ENCODE data around the gene MEFV. TPM values are rescaled to one million over a fixed set of nuclear protein-coding genes. Genes with fewer than 3 reads are reported as not detected.
A peak's percentile ranks its signal among the peaks of the same experiment; 100 is the strongest.
"Not testable (repeated sequence)": the region's sequence is repeated elsewhere in the genome, so short reads cannot be mapped to it uniquely, and the experiment has no call there.

The MEFV gene
- total and polyA plus RNA-seq, 2 of the 13 experiments (the other 11 are each of a cell fraction or from before 2014, with no cell fraction given), result 0.22 TPM; not detected in 1

- TF ChIP-seq SOX13 (IDR thresholded peaks at IDR 0.05), result not testable (repeated sequence)
- peak in 1 of 2 experiments; percentile 54; a peak in 2 of 4 replicates for TF ChIP-seq SOX13 (CRISPR knock-in tag; conservative IDR thresholded peaks at IDR 0.05 in 1 of 2, IDR thresholded peaks at IDR 0.05 in 1 of 2)
- TF ChIP-seq ZNF652 (CRISPR knock-in tag; IDR thresholded peaks at IDR 0.05; ENCODE audit: borderline replicate concordance, low read depth), result peak; percentile 14; the same call in 1 of the 2 replicates
- TF ChIP-seq RARA (CRISPR knock-in tag; IDR thresholded peaks at IDR 0.05), result peak; percentile 32
- 0 out of 2 replicates have a peak, but pooled peaks have one; percentile 21 for TF ChIP-seq SOX5 (CRISPR knock-in tag; IDR thresholded peaks at IDR 0.05; ENCODE audit: borderline replicate concordance)
Measured at GRCh38 chr16:3270718-3271117, 14.3 kb upstream of the MEFV start (continued).

- no TSS peak for BruUV-seq (replicated peaks)
- Histone ChIP-seq H3K27ac (ENCODE audit: extremely low read length, insufficient read depth, low read length) (peak overlapping the region; percentile 36), H3K9ac (ENCODE audit: insufficient read depth, low read depth, low read length) (no peak overlapping the region), H3K9me3 (ENCODE audit: low read length) (no peaks in the 10 kb centered on the region), H3K27me3 (ENCODE audit: control insufficient read depth in 1 of 2, insufficient read depth in 2 of 2, low read length in 2 of 2) (no peaks in the 10 kb centered on the region), H4K20me1 (ENCODE audit: insufficient read depth, low read length) (no peaks in the 10 kb centered on the region), H3K4me3 (replicated peaks in 1 of 3; ENCODE audit: insufficient read depth in 1 of 3, low read depth in 2 of 3, low read length in 3 of 3) (no peak overlapping the region), H3K4me2 (ENCODE audit: low read depth, low read length) (no peak overlapping the region), H3K36me3 (replicated peaks in 1 of 2; ENCODE audit: control insufficient read depth in 1 of 2, insufficient read depth in 2 of 2, low read length in 2 of 2) (no peaks in the 10 kb centered on the region), H3K4me1 (ENCODE audit: insufficient read depth, low read length) (peaks cover 58% of the 10 kb centered on the region), H2AFZ (ENCODE audit: low read length) (no peak overlapping the region), H3K79me2 (ENCODE audit: insufficient read depth, low read length) (no peaks in the 10 kb centered on the region)
- in situ Hi-C loops (cut with HindIII; ENCODE audit: extremely low pct_ligation_motif_present, low pct_unique_long_range_greater_than_20kb), result no loop called here
- no peak for DNase-seq (ENCODE audit: low spot score)
- intact Hi-C loops (cut with micrococcal nuclease; ENCODE audit: unreplicated experiment), result no loop called here
- FAIRE-seq, result no peak
- ATAC-seq, result no peak
- CTCF ChIA-PET (ENCODE audit: low intra/inter-chr PET ratio, low total read pairs), result no interaction called here
- WGBS (ENCODE audit: low lambda C conversion rate), result 67% methylated on average over 1 of the region's 1 CpG
- POLR2A ChIA-PET, result interaction anchor here (4.6 kb wide), 1 partner anchor 15 kb away, joined by 64 read pairs; the partner anchor contains the start of gene ZNF263
- no peak for TF ChIP-seq MAX (IDR thresholded peaks at IDR 0.05)
- 0 out of 2 replicates have a peak, but pooled peaks have one; percentile 14 for TF ChIP-seq KDM6A (CRISPR knock-in tag; IDR thresholded peaks at IDR 0.05; ENCODE audit: low read depth)
- TF ChIP-seq BCL3 (CRISPR knock-in tag; IDR thresholded peaks at IDR 0.05), result no peak
- peak; percentile 55; the same call in 1 of the 2 replicates for TF ChIP-seq FOXP4 (CRISPR knock-in tag; IDR thresholded peaks at IDR 0.05)
- TF ChIP-seq ZNF24 (IDR thresholded peaks at IDR 0.05), result no peak
- TF ChIP-seq MIER3 (CRISPR knock-in tag; IDR thresholded peaks at IDR 0.05; ENCODE audit: borderline replicate concordance), result no peak
- TF ChIP-seq GATAD2A (CRISPR knock-in tag; IDR thresholded peaks at IDR 0.05), result 0 out of 2 replicates have a peak, but pooled peaks have one; percentile 34
- TF ChIP-seq SOX6 (IDR thresholded peaks at IDR 0.05), result no peak
- TF ChIP-seq SOX6 (CRISPR knock-in tag; IDR thresholded peaks at IDR 0.05), result no peak
- no peak for TF ChIP-seq KLF16 (CRISPR knock-in tag; IDR thresholded peaks at IDR 0.05)
- no peak for TF ChIP-seq ZBTB8A (CRISPR knock-in tag; IDR thresholded peaks at IDR 0.05; ENCODE audit: borderline replicate concordance, low read depth)
- 0 out of 2 replicates have a peak, but pooled peaks have one; percentile 15 for TF ChIP-seq NCOA2 (CRISPR knock-in tag; IDR thresholded peaks at IDR 0.05)
- no peak for TF ChIP-seq FOXP1 (IDR thresholded peaks at IDR 0.05)
- peak; percentile 49; the same call in 1 of the 2 replicates for TF ChIP-seq FOXP1 (CRISPR knock-in tag; IDR thresholded peaks at IDR 0.05)
- TF ChIP-seq ZNF574 (CRISPR knock-in tag; IDR thresholded peaks at IDR 0.05), result no peak
- TF ChIP-seq MED1 (CRISPR knock-in tag; IDR thresholded peaks at IDR 0.05), result peak; percentile 36
Measured at GRCh38 chr16:3268294-3268693, 11.9 kb upstream of the MEFV start.
